BLaER1 (cell line): Measurements from ENCODE around the gene FLVCR2.

ENCODE experiments used
- H3K27ac ChIP-seq: shearing (Covaris generic); formaldehyde crosslinking; 2 replicates; pipeline ENCODE4 v1.8.1; 2022
- H3K27me3 ChIP-seq: shearing (Covaris generic); formaldehyde crosslinking; 2 replicates; pipeline ENCODE4 v1.8.1; 2022
- H3K36me3 ChIP-seq: shearing (Covaris generic); formaldehyde crosslinking; 2 replicates; pipeline ENCODE4 v1.8.1; 2022
- H3K4me1 ChIP-seq: shearing (Covaris generic); formaldehyde crosslinking; 2 replicates; pipeline ENCODE4 v1.8.1; 2022
- H3K4me2 ChIP-seq: shearing (Covaris generic); formaldehyde crosslinking; 2 replicates; pipeline ENCODE4 v1.8.1; 2022
- H3K4me3 ChIP-seq: shearing (Covaris generic); formaldehyde crosslinking; 2 replicates; pipeline ENCODE4 v1.8.1; 2022
- H3K9ac ChIP-seq: shearing (Covaris generic); formaldehyde crosslinking; 2 replicates; pipeline ENCODE4 v1.8.1; 2022
- H3K9me3 ChIP-seq: shearing (Covaris generic); formaldehyde crosslinking; 2 replicates; pipeline ENCODE4 v1.8.1; 2022
- H4K20me1 ChIP-seq: shearing (Covaris generic); formaldehyde crosslinking; 2 replicates; pipeline ENCODE4 v1.8.1; 2022
- Cebpa-rat ChIP-seq: shearing (Covaris generic); IDR thresholded peaks from 2 replicates; pipeline ENCODE4 v1.8.1; 2022

Gene FLVCR2

DNA sequence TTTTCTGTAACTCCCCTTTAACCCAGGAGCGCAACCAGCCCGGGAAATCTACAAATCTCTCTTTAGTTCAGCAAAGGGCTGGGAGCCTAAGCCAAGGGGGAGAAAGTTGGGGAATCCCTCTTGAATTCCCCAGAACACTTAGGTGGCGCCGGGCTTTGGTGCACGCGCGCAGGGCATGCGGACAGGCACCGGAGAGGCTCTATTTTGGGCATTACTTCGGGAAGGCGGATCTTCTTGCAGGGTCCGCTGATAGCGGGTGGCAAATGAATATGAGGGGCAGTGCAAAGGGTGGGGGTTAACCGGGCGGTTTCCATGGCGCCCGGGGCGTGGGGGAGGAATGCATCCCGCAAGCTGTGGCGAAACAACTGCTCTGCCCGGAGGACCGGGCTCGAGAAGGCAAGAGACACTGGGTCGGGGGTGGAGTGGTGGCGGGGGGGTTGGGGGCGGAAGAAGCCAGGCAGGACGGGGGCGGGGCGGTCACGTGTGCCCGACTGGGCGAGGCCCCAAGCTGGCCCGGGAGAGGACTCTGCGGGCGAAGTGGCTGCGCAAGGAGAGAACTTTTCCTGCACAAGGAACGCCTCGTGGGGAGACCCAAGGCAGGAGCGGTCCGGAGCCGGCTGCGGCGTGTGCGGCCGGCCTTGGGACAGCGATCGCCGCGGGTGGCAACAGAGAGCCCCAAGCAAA is at the start of gene FLVCR2:
FLVCR2 (plus strand) TSS at position 519 of the 684 bp plus-strand sequence. CDS start 353 bp downstream, outside the sequence.
- no peak for TF ChIP-seq Cebpa-rat
- no peaks in the 10 kb centered on the region for H3K27me3 ChIP-seq
- H3K9ac ChIP-seq, result peak within 1 kb of the TSS; percentile 66
- H3K9me3 ChIP-seq, result no peaks in the 10 kb centered on the region
- no peak within 1 kb of the TSS for H3K27ac ChIP-seq
- peaks cover 34% of the 10 kb centered on the region for H3K4me1 ChIP-seq
- H4K20me1 ChIP-seq, result no peaks in the 10 kb centered on the region
- no peaks in the 10 kb centered on the region for H3K36me3 ChIP-seq
- H3K4me3 ChIP-seq, result peak within 1 kb of the TSS; percentile 69
- peak within 1 kb of the TSS; percentile 99 for H3K4me2 ChIP-seq

- no peak overlapping the region for H3K4me2 ChIP-seq
Observed at GRCh38 chr14:75531256-75531655, 47.2 kb upstream of the FLVCR2 start.

GRCh38 chr14:75531660-75532317 is 46.6 kb upstream of the FLVCR2 start:
- H3K9me3 ChIP-seq, result no peaks in the 10 kb centered on the region
- no peaks in the 10 kb centered on the region for H3K36me3 ChIP-seq
- H3K4me1 ChIP-seq, result no peaks in the 10 kb centered on the region
- no peak for TF ChIP-seq Cebpa-rat
- H3K4me3 ChIP-seq, result no peak overlapping the region
- H3K27ac ChIP-seq, result no peak overlapping the region
- no peak overlapping the region for H3K9ac ChIP-seq
- no peaks in the 10 kb centered on the region for H4K20me1 ChIP-seq
- H3K27me3 ChIP-seq, result no peaks in the 10 kb centered on the region
- H3K4me2 ChIP-seq, result no peak overlapping the region

More at GRCh38 chr14:75531256-75531655, 47.2 kb upstream of the FLVCR2 start:
- Histone ChIP-seq H3K27ac (no peak overlapping the region), H3K27me3 (no peaks in the 10 kb centered on the region), H3K9ac (no peak overlapping the region), H3K36me3 (no peaks in the 10 kb centered on the region), H3K4me3 (no peak overlapping the region), H3K4me1 (no peaks in the 10 kb centered on the region), H3K9me3 (no peaks in the 10 kb centered on the region), H4K20me1 (no peaks in the 10 kb centered on the region)
- TF ChIP-seq Cebpa-rat, result no peak

DNA sequence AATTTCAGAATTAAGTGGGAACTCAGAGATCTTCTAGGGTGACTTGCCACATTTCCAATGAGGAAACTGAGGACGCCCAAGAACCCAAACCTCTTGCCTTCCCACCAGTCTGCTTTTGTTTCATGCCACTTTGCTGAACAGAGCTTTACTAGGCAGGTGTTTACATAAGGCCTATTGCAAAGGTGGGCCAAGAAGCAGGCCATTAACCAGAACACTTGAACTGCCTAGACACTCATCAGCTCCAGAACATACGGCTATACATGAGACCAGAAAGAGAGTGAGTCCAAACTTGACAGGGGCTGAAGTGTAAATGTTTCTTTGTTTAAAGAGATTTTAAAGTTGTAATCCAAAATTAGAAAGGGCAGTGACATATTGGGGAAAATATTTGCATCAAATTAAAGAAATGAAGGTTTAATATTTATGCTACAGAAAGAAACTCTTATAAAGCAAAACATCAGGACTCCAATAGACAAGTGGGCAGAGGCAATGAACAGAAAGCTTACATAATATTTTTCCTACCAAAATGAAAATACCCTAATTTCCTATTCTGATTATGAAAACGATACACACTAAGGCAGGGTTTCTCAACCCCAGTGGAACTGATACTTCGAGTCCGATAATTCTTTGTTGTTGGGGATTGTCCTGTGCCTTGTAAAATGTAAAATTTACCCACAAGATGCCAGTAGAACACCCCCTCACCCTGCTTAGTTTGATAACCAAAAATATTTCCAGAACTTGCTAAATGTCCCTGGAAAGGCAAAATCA is 44.4 kb upstream of the FLVCR2 start:
- Histone ChIP-seq H4K20me1 (no peaks in the 10 kb centered on the region), H3K27ac (no peak overlapping the region), H3K4me1 (no peaks in the 10 kb centered on the region), H3K27me3 (no peaks in the 10 kb centered on the region), H3K9ac (no peak overlapping the region), H3K36me3 (no peaks in the 10 kb centered on the region), H3K4me2 (no peak overlapping the region), H3K4me3 (no peak overlapping the region), H3K9me3 (no peaks in the 10 kb centered on the region)
- no peak for TF ChIP-seq Cebpa-rat

DNA sequence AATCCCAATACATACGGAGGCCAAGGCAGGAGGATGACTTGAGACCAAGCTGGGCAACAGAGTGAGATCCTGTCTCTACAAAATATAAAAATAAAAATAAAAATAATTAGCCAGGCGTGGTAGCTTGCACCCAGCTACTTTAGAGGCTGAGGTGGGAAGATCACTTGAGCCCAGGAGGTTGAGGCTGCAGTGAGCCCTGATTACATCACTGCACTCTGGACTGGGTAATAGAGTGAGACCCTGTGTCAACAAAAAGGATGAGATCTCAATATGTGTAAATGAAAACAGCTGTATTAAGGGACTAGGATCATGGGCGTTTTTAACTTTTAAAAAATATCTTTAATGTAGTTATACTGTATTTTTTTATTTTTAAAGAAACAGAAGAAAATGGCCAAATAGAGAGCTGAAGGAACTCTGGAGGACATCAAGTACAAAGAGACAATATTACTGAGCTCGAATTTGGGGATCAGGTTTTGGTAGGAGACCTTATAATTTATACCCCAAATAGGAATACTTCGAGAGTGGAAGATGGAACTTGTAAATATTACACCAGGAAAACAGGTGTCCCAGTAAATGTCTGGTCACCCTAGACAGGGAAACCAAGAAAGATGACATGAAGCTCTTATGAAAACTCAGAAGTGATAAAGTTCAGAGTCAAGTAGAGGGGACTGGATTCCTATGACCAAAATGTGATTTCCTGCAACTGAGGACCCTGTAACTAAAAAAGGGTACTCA is 43.1 kb upstream of the FLVCR2 start:
- H3K9ac ChIP-seq, result no peak overlapping the region
- H3K27ac ChIP-seq, result no peak overlapping the region
- no peak overlapping the region for H3K4me2 ChIP-seq
- H3K27me3 ChIP-seq, result no peaks in the 10 kb centered on the region
- no peak overlapping the region for H3K4me3 ChIP-seq
- no peak for TF ChIP-seq Cebpa-rat
- H4K20me1 ChIP-seq, result no peaks in the 10 kb centered on the region
- no peaks in the 10 kb centered on the region for H3K4me1 ChIP-seq
- no peaks in the 10 kb centered on the region for H3K36me3 ChIP-seq
- H3K9me3 ChIP-seq, result no peaks in the 10 kb centered on the region

DNA sequence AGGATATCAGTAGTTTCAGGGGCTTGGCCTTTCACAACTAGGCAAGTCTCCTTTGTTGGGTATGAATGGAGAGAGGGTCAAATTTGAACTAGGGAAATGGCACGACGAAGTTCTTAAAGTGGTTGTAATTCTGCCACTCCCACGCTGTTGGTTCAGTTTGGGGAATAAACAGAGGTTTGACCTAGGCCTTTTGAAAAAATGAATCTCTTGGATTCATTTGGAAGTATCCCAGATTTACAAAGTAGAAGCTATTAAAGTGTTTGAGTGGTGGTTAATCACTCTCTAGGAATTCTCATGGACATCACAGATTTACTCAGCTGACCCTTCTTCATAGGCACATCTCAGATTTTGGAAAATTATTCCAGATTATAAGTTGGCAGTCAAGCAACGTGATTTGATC is 41.3 kb upstream of the FLVCR2 start:
- H3K4me1 ChIP-seq, result peaks cover 3% of the 10 kb centered on the region
- H3K4me2 ChIP-seq, result no peak overlapping the region
- H4K20me1 ChIP-seq, result no peaks in the 10 kb centered on the region
- no peak for TF ChIP-seq Cebpa-rat
- no peaks in the 10 kb centered on the region for H3K9me3 ChIP-seq
- H3K27me3 ChIP-seq, result no peaks in the 10 kb centered on the region
- H3K36me3 ChIP-seq, result no peaks in the 10 kb centered on the region
- no peak overlapping the region for H3K27ac ChIP-seq
- no peak overlapping the region for H3K4me3 ChIP-seq
- H3K9ac ChIP-seq, result no peak overlapping the region

- Histone ChIP-seq H3K27me3 (no peaks in the 10 kb centered on the region), H4K20me1 (no peaks in the 10 kb centered on the region), H3K9ac (no peak overlapping the region), H3K27ac (no peak overlapping the region), H3K9me3 (no peaks in the 10 kb centered on the region), H3K4me1 (peaks cover 21% of the 10 kb centered on the region), H3K4me3 (no peak overlapping the region), H3K36me3 (no peaks in the 10 kb centered on the region), H3K4me2 (no peak overlapping the region)
- TF ChIP-seq Cebpa-rat, result no peak
Observed at GRCh38 chr14:75539162-75539560, 39.3 kb upstream of the FLVCR2 start.

DNA sequence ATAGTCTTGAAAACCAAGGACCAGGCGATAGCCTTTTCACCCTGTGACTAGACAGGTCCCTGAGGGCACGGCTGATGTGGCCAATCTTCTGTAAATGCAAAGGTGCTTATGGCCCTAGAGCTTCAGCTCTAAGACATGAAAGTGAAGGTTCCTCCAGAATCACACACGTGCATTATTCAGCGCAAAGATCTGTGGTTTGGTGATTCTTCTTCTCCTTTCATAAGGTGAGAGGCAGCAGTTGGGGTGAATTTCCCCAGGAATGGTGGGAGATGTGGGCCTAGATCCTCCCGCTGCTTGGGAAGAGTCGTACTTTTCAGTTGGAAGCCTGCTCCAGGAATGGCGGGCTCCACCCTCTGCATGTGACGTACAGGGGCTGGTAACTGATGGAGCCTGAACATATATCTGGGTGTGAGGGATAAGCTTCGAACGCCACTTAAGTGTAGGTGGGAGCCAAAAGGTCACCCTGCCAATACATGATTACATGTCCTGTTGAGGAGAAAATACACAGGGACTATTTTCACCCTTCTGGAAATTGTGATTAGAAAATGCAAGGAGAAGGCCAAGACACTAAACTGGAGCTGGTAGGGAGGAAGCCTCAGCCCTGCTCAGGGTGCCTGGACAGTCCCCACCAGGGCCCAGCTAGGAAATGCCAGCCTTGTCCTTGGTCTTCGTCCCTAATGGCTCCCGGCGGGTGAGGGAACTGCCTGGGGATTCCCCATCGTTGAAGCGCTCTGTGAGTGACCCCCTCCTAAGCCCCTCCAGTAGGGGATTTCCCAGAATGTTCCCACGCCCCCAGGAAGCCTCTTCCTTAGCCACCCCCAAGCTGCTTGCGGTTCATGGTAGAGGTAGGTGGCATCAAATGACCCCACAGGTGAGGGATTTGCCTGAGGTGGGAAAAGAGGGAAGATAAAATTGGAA is 38.6 kb upstream of the FLVCR2 start:
- no peaks in the 10 kb centered on the region for H3K36me3 ChIP-seq
- no peak overlapping the region for H3K27ac ChIP-seq
- no peaks in the 10 kb centered on the region for H3K27me3 ChIP-seq
- no peak overlapping the region for H3K4me3 ChIP-seq
- no peaks in the 10 kb centered on the region for H3K9me3 ChIP-seq
- no peak overlapping the region for H3K9ac ChIP-seq
- H3K4me1 ChIP-seq, result peaks cover 21% of the 10 kb centered on the region
- H3K4me2 ChIP-seq, result no peak overlapping the region
- no peak for TF ChIP-seq Cebpa-rat
- no peaks in the 10 kb centered on the region for H4K20me1 ChIP-seq

- Histone ChIP-seq H3K4me2 (no peak overlapping the region), H3K9ac (no peak overlapping the region)
Observed at GRCh38 chr14:75540479-75540851, 38.0 kb upstream of the FLVCR2 start.

More at GRCh38 chr14:75540479-75540851, 38.0 kb upstream of the FLVCR2 start:
- Histone ChIP-seq H3K4me3 (no peak overlapping the region), H4K20me1 (no peaks in the 10 kb centered on the region), H3K36me3 (no peaks in the 10 kb centered on the region), H3K27ac (no peak overlapping the region), H3K4me1 (peaks cover 21% of the 10 kb centered on the region), H3K27me3 (no peaks in the 10 kb centered on the region), H3K9me3 (no peaks in the 10 kb centered on the region)
- no peak for TF ChIP-seq Cebpa-rat
